Activated CD4-positive, alpha-beta memory T cell treated with anti-CD3 and anti-CD28 coated beads, Interleukin-2, amount 10 ng/mL, durations not matched to agents 7 days and 5 days (primary cell): Measurements from ENCODE around the gene ACP3. TPM values are rescaled to one million over a fixed set of nuclear protein-coding genes. Genes with fewer than 3 reads are reported as not detected.
A peak's percentile ranks its signal among the peaks of the same experiment; 100 is the strongest.

Source experiments
- CTCF ChIA-PET: fragments of 350-600 bp; sonication (Branson Sonifier 250); formaldehyde crosslinking; loops from one replicate; lab custom pipeline; 2021; ENCODE audit warnings: antibody characterized with exemption, inconsistent platforms; lab: Charles Lee
- POLR2A ChIA-PET: fragments of 350-600 bp; sonication (Branson Sonifier 250); formaldehyde crosslinking; loops from one replicate; lab custom pipeline; 2021; ENCODE audit warnings: antibody characterized with exemption; lab: Charles Lee
- DNase-seq: peaks from one replicate; pipeline ENCODE4 v3.0.0-alpha.2; 2020
- H3K27ac Mint-ChIP-seq: one replicate; pipeline ENCODE4 v1.8.0; 2021; ENCODE audit warnings: mild to moderate bottlenecking, mixed read lengths
- H3K27me3 Mint-ChIP-seq: one replicate; pipeline ENCODE4 v1.8.0; 2021; ENCODE audit warnings: mixed read lengths
- H3K36me3 Mint-ChIP-seq: one replicate; pipeline ENCODE4 v1.8.0; 2021; ENCODE audit warnings: low read depth, mixed read lengths
- H3K4me1 Mint-ChIP-seq: one replicate; pipeline ENCODE4 v1.8.0; 2021; ENCODE audit warnings: mixed read lengths
- H3K4me3 Mint-ChIP-seq: one replicate; pipeline ENCODE4 v1.8.0; 2021; ENCODE audit warnings: mild to moderate bottlenecking, mixed read lengths
- H3K9me3 Mint-ChIP-seq: one replicate; pipeline ENCODE4 v1.8.0; 2021; ENCODE audit warnings: mixed read lengths
- total RNA-seq, 2 experiments: library from RNA; stranded (reverse); gene quantifications; one replicate each; pipeline ENCODE4 v1.2.3, GENCODE V29; 2021

ACP3 gene
- total RNA-seq, 2 experiments from 2014 or later: not detected

DNA sequence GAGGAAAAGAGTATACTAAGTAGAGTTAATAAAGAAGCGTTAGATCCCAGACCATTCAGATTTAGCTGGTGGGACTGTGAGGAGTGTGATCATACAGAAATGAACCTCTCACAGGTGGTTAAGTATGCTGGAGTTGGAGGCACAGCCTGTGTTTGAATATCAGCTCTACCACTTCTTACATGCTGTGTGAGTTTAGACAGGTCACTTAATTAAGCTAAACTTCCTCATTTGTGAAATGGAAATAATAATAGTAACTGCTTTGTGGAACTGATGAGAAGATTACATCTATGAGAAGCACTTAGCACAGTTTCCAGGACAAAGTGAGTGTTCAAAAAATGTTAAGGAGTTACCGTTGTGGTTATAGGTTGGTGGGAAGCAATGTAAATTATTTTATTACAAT lies 8.4 kb downstream of the ACP3 start:
- ChIA-PET POLR2A (no interaction called here), CTCF (no interaction called here)
- Mint-ChIP-seq H3K27me3 (peaks cover 10% of the 10 kb centered on the region), H3K4me1 (no peaks in the 10 kb centered on the region), H3K27ac (no peak overlapping the region), H3K36me3 (no peaks in the 10 kb centered on the region), H3K9me3 (no peaks in the 10 kb centered on the region), H3K4me3 (no peak overlapping the region)
- DNase-seq: no peak

DNA sequence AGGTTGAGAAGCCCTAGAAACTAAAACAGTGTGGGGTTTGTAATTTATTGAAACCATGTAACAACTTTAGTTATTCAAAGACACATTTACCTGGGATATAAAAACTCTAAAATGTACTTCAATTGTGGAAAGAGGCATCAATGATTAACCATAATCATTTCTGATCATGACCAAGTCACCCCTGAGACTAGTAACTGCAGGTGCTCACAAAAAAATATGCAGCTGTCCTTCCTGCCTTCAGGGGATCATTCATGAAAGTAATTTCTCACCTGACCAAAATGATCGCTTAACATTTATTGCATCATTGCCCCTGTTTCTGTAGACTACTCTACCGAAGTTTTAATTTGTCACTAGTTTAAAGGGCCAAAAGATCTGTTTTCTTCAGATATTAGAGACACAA lies 9.0 kb downstream of the ACP3 start:
- Mint-ChIP-seq H3K27ac (no peak overlapping the region), H3K9me3 (no peaks in the 10 kb centered on the region), H3K4me1 (no peaks in the 10 kb centered on the region), H3K4me3 (no peak overlapping the region), H3K36me3 (no peaks in the 10 kb centered on the region), H3K27me3 (peaks cover 10% of the 10 kb centered on the region)
- ChIA-PET CTCF (no interaction called here), POLR2A (no interaction called here)
- no peak for DNase-seq

- Mint-ChIP-seq H3K4me1 (no peaks in the 10 kb centered on the region), H3K4me3 (no peak overlapping the region), H3K9me3 (no peaks in the 10 kb centered on the region), H3K27me3 (peaks cover 8% of the 10 kb centered on the region), H3K36me3 (no peaks in the 10 kb centered on the region), H3K27ac (no peak overlapping the region)
- DNase-seq: no peak
- CTCF ChIA-PET: no interaction called here
- POLR2A ChIA-PET: no interaction called here
Observed at GRCh38 chr3:132332082-132332481, 14.9 kb downstream of the ACP3 start.

DNA sequence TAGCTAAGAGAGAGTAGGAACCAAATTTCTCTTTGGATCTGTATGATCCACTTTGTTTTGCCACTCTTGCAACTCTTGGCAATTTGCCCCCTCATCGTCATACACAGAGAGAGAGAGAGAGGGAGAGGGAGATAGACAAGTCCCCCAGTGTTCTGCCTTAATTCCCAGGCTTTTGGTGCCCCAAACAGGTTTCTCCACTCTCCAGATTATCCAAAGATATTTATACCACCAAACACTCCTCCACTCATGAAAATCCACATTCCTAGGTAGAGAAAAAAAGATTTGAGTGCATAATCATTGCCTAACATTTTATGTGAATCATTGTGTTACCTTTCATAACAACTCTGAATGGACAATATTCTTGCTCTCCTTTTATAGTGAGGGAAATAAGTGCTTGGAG lies 15.3 kb downstream of the ACP3 start:
- ChIA-PET CTCF (no interaction called here), POLR2A (no interaction called here)
- no peaks in the 10 kb centered on the region for H3K9me3 Mint-ChIP-seq

GRCh38 chr3:132341746-132342145 lies 24.5 kb downstream of the ACP3 start:
- DNase-seq: no peak
- Mint-ChIP-seq H3K36me3 (no peaks in the 10 kb centered on the region), H3K4me1 (peaks cover 4% of the 10 kb centered on the region), H3K27ac (no peak overlapping the region), H3K9me3 (no peaks in the 10 kb centered on the region), H3K27me3 (peaks cover 18% of the 10 kb centered on the region), H3K4me3 (no peak overlapping the region)
- ChIA-PET CTCF (interaction anchor here (1.7 to 1.8 kb wide), 2 partner anchors 10 to 57 kb away, joined by 9 to 12 read pairs; no protein-coding TSS in a partner anchor), POLR2A (no interaction called here)

More for the DNA sequence above, 15.3 kb downstream of the ACP3 start:
- DNase-seq: no peak
- no peaks in the 10 kb centered on the region for H3K4me1 Mint-ChIP-seq
- no peak overlapping the region for H3K4me3 Mint-ChIP-seq
- H3K27me3 Mint-ChIP-seq: peaks cover 12% of the 10 kb centered on the region
- H3K36me3 Mint-ChIP-seq: no peaks in the 10 kb centered on the region
- H3K27ac Mint-ChIP-seq: no peak overlapping the region

DNA sequence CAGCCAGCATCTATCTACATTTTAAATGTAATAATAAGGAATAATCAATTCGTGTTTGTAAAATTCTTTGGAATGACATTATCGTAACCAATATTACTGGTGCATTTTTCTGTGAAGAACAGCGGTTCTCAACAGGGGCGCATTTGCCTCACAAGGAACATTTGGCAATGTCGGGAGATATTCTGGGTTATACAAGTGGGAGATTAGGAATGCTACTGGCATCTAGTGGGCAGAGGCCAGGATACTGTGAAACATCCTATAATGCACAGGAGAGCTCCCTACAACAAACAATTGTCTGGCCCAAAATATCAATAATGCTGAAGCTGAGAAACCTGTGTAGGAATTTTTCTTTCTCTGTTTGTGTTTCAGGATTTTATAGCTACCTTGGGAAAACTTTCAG lies 25.0 kb downstream of the ACP3 start:
- no peak overlapping the region for H3K4me3 Mint-ChIP-seq
- peaks cover 4% of the 10 kb centered on the region for H3K4me1 Mint-ChIP-seq
- ChIA-PET CTCF (interaction anchor here (0.9 to 1.8 kb wide), 9 partner anchors 9 to 300 kb away, joined by 3 to 12 read pairs (median 5); no protein-coding TSS in a partner anchor), POLR2A (no interaction called here)
- no peak for DNase-seq
- no peaks in the 10 kb centered on the region for H3K9me3 Mint-ChIP-seq
- H3K27ac Mint-ChIP-seq: no peak overlapping the region
- no peaks in the 10 kb centered on the region for H3K36me3 Mint-ChIP-seq
- peaks cover 16% of the 10 kb centered on the region for H3K27me3 Mint-ChIP-seq

- Mint-ChIP-seq H3K9me3 (no peaks in the 10 kb centered on the region), H3K4me3 (no peak overlapping the region), H3K4me1 (peaks cover 4% of the 10 kb centered on the region), H3K27ac (no peak overlapping the region), H3K36me3 (no peaks in the 10 kb centered on the region), H3K27me3 (peaks cover 13% of the 10 kb centered on the region)
- no peak for DNase-seq
- ChIA-PET POLR2A (no interaction called here), CTCF (interaction anchor here (0.9 to 1.8 kb wide), 11 partner anchors 9 to 300 kb away, joined by 3 to 12 read pairs (median 5); no protein-coding TSS in a partner anchor)
Observed at GRCh38 chr3:132342610-132343009, 25.4 kb downstream of the ACP3 start.

GRCh38 chr3:132343018-132343612 lies 25.9 kb downstream of the ACP3 start:
- Mint-ChIP-seq H3K36me3 (no peaks in the 10 kb centered on the region), H3K27ac (no peak overlapping the region), H3K4me1 (peaks cover 4% of the 10 kb centered on the region), H3K9me3 (no peaks in the 10 kb centered on the region), H3K4me3 (no peak overlapping the region), H3K27me3 (peaks cover 13% of the 10 kb centered on the region)
- ChIA-PET CTCF (interaction anchor here (0.9 to 1.8 kb wide), 12 partner anchors 8 to 299 kb away, joined by 3 to 12 read pairs (median 5); no protein-coding TSS in a partner anchor), POLR2A (no interaction called here)
- DNase-seq: peak; percentile 18

DNA sequence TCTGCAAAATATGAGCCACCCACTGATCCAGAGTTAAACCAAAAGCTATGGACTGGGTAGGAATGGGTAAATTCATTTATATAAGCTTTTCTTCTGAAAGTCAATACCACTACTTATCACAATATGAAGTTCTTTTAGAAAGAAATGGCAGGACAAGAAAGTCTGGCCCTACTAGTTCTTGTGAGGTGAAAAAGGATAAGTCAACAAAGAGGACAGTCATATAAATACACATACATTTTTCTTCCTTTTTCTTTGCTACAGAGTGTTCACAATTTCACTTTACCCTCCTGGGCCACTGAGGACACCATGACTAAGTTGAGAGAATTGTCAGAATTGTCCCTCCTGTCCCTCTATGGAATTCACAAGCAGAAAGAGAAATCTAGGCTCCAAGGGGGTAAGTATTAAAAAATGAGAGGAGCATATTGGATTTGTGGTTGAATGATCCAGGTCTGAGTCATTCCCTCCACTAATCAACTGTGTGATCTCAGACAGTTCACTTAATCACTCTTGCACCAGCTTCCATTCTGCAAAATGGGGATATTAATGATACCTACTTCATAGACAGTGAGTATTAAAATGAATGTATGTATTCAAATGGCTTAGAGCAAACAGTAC lies 27.6 kb downstream of the ACP3 start:
- Mint-ChIP-seq H3K4me1 (peaks cover 4% of the 10 kb centered on the region), H3K27me3 (peaks cover 8% of the 10 kb centered on the region), H3K36me3 (no peaks in the 10 kb centered on the region), H3K9me3 (no peaks in the 10 kb centered on the region), H3K27ac (no peak overlapping the region), H3K4me3 (no peak overlapping the region)
- no peak for DNase-seq
- CTCF ChIA-PET: interaction anchor here (0.6 kb wide), 1 partner anchor 127 kb away, joined by 3 read pairs; no protein-coding TSS in a partner anchor
- POLR2A ChIA-PET: no interaction called here

- CTCF ChIA-PET: interaction anchor here (0.8 kb wide), 1 partner anchor 136 kb away, joined by 3 read pairs; no protein-coding TSS in a partner anchor
- no peaks in the 10 kb centered on the region for H3K36me3 Mint-ChIP-seq
Observed at GRCh38 chr3:132346841-132347736, 29.9 kb downstream of the ACP3 start.

GRCh38 chr3:132347811-132348210 lies 30.6 kb downstream of the ACP3 start:
- H3K27me3 Mint-ChIP-seq: peaks cover 2% of the 10 kb centered on the region
- no peak overlapping the region for H3K4me3 Mint-ChIP-seq
- no peak overlapping the region for H3K27ac Mint-ChIP-seq
- H3K9me3 Mint-ChIP-seq: no peaks in the 10 kb centered on the region
- H3K36me3 Mint-ChIP-seq: no peaks in the 10 kb centered on the region
- no peak for DNase-seq
- POLR2A ChIA-PET: no interaction called here
- peaks cover 13% of the 10 kb centered on the region for H3K4me1 Mint-ChIP-seq
- CTCF ChIA-PET: interaction anchor here (0.8 kb wide), 1 partner anchor 137 kb away, joined by 3 read pairs; no protein-coding TSS in a partner anchor

More at GRCh38 chr3:132346841-132347736, 29.9 kb downstream of the ACP3 start:
- Mint-ChIP-seq H3K4me1 (peaks cover 10% of the 10 kb centered on the region), H3K27me3 (peaks cover 2% of the 10 kb centered on the region), H3K27ac (no peak overlapping the region), H3K9me3 (no peaks in the 10 kb centered on the region), H3K4me3 (no peak overlapping the region)
- no peak for DNase-seq
- POLR2A ChIA-PET: no interaction called here

DNA sequence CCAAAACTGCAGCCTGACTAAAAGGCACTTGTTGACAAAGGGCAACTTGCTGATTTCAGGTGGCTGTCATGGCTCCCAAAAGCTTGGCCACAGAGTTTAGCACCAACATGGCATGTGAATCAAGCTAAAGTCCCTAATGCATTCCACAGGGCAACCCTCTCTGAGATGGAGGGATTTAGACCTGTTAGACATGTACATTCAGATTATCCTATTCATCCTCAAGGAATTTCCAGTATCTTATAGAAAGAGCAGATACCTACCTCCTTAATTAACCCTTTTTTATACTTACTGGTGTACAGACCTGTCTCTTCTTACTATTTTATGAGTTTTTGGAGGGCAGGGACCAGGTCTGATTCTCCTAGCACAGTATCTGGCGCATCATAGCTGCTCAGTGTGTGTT lies 31.3 kb downstream of the ACP3 start:
- no peak for DNase-seq
- Mint-ChIP-seq H3K9me3 (no peaks in the 10 kb centered on the region), H3K27me3 (peaks cover under 1% of the 10 kb centered on the region), H3K4me1 (peaks cover 11% of the 10 kb centered on the region), H3K4me3 (no peak overlapping the region), H3K36me3 (no peaks in the 10 kb centered on the region), H3K27ac (no peak overlapping the region)
- POLR2A ChIA-PET: no interaction called here
- CTCF ChIA-PET: interaction anchor here (1.2 to 7.5 kb wide), 2 partner anchors 51 to 97 kb away, joined by 3 to 56 read pairs; no protein-coding TSS in a partner anchor
